ENCODE data around the gene CD7. TPM values are rescaled to one million over a fixed set of nuclear protein-coding genes. Genes with fewer than 3 reads are reported as not detected.

The CD7 gene
- total RNA-seq, 2 donors from 2014 or later: 0.55 to 0.80 TPM

GRCh38 chr17:82269882-82270500 lies 47.4 kb downstream of the CD7 start:
- 94 to 98% methylated on average over 12 to 13 of the region's 13 CpGs for WGBS, 2 experiments (ENCODE audit: insufficient coverage in 1 of 2, insufficient read length in 1 of 2)
- Histone ChIP-seq H3K27ac (ENCODE audit: low read depth, low read length) (no peak overlapping the region), H3K9me3 (ENCODE audit: control insufficient read depth, low read length) (no peaks in the 10 kb centered on the region), H3K4me1 (ENCODE audit: control insufficient read depth, insufficient read depth, low read length) (peaks cover 36% of the 10 kb centered on the region), H3K4me3 (ENCODE audit: low read length) (peak overlapping the region; percentile 96), H3K27me3 (ENCODE audit: control insufficient read depth, insufficient read depth, low read length, poor library complexity, severe bottlenecking) (no peaks in the 10 kb centered on the region), H3K36me3 (ENCODE audit: control insufficient read depth, insufficient read depth, low read length) (peaks cover 71% of the 10 kb centered on the region), H3K9ac (ENCODE audit: extremely low read depth, low read length, poor library complexity, severe bottlenecking) (no peak overlapping the region)
- no peak for DNase-seq
- Mint-ChIP-seq H3K4me3 (peak overlapping the region; percentile 29), H3K27ac (peak overlapping the region; percentile 52), H3K4me1 (peaks cover 41% of the 10 kb centered on the region), H3K9me3 (no peaks in the 10 kb centered on the region), H3K27me3 (ENCODE audit: insufficient read depth) (peaks cover 10% of the 10 kb centered on the region), H3K36me3 (ENCODE audit: low read depth) (peaks cover 67% of the 10 kb centered on the region)
- TF ChIP-seq CTCF (conservative IDR thresholded peaks at IDR 0.05): no peak

- Mint-ChIP-seq H3K4me3 (no peak overlapping the region), H3K27me3 (ENCODE audit: insufficient read depth) (peaks cover 4% of the 10 kb centered on the region), H3K4me1 (peaks cover 41% of the 10 kb centered on the region), H3K9me3 (no peaks in the 10 kb centered on the region), H3K27ac (peak overlapping the region; percentile 64), H3K36me3 (ENCODE audit: low read depth) (peaks cover 73% of the 10 kb centered on the region)
- H3K36me3 ChIP-seq (ENCODE audit: control insufficient read depth, insufficient read depth, low read length): peaks cover 73% of the 10 kb centered on the region
- TF ChIP-seq CTCF (conservative IDR thresholded peaks at IDR 0.05): no peak
- H3K27ac ChIP-seq (ENCODE audit: low read depth, low read length): no peak overlapping the region
- no peak overlapping the region for H3K9ac ChIP-seq (ENCODE audit: extremely low read depth, low read length, poor library complexity, severe bottlenecking)
- H3K27me3 ChIP-seq (ENCODE audit: control insufficient read depth, insufficient read depth, low read length, poor library complexity, severe bottlenecking): no peaks in the 10 kb centered on the region
- DNase-seq: no peak
- H3K4me3 ChIP-seq (ENCODE audit: low read length): no peak overlapping the region
- peaks cover 36% of the 10 kb centered on the region for H3K4me1 ChIP-seq (ENCODE audit: control insufficient read depth, insufficient read depth, low read length)
- no peaks in the 10 kb centered on the region for H3K9me3 ChIP-seq (ENCODE audit: control insufficient read depth, low read length)
- 89 to 98% methylated on average over 10 of the region's 10 CpGs for WGBS, 2 experiments (ENCODE audit: insufficient coverage in 1 of 2, insufficient read length in 1 of 2)
Measured at GRCh38 chr17:82269138-82269881, 48.1 kb downstream of the CD7 start.

DNA sequence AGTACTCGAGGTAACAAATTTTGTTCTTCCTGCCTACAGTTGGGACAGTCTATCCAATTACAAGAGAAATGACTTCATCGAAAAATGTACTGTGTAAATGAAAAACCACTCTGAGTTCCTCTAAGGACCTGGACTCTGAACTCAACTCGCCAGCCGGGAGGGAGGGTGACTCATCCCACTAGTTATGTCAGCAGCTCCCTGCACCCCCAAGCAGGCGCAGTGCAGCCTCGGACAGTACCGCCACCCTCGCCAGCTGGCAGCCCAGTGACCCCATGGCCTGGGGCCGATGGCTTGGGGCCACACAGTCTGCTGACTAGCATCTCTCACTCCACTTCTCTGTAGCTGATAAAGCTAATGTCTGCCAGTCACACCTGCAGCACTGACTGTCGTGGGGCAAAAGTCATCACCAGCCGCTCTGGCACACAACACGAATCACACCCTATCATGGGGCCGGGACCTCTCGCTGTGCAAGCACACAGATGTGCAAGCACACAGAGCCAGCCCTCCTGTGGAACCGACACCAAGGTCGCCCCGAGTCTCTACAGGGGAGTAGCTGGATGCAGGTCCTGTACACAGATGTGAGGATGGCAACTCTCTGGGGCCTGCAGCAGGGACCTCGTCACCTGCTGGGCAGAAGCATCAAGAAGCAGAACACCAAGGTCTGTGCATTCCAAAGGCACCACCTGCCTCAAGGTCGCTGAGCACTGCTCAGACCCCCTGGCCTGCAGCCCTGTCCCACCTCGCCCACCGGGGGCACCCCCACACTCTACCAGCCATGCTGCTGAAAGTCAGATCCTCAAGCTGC lies 49.6 kb downstream of the CD7 start:
- DNase-seq: no peak
- peak; percentile 38 for TF ChIP-seq CTCF (conservative IDR thresholded peaks at IDR 0.05)
- H3K27me3 Mint-ChIP-seq (ENCODE audit: insufficient read depth): no peaks in the 10 kb centered on the region
- no peaks in the 10 kb centered on the region for H3K9me3 Mint-ChIP-seq
- H3K4me1 Mint-ChIP-seq: peaks cover 41% of the 10 kb centered on the region
- H3K27me3 ChIP-seq (ENCODE audit: control insufficient read depth, insufficient read depth, low read length, poor library complexity, severe bottlenecking): no peaks in the 10 kb centered on the region
- 92 to 94% methylated on average over 13 to 21 of the region's 21 CpGs for WGBS, 2 experiments (ENCODE audit: insufficient coverage in 1 of 2, insufficient read length in 1 of 2)
- H3K4me1 ChIP-seq (ENCODE audit: control insufficient read depth, insufficient read depth, low read length): peaks cover 30% of the 10 kb centered on the region
- no peaks in the 10 kb centered on the region for H3K9me3 ChIP-seq (ENCODE audit: control insufficient read depth, low read length)
- no peak overlapping the region for H3K4me3 ChIP-seq (ENCODE audit: low read length)
- peaks cover 89% of the 10 kb centered on the region for H3K36me3 ChIP-seq (ENCODE audit: control insufficient read depth, insufficient read depth, low read length)
- H3K27ac ChIP-seq (ENCODE audit: low read depth, low read length): no peak overlapping the region
- peak overlapping the region; percentile 74 for H3K27ac Mint-ChIP-seq
- peaks cover 86% of the 10 kb centered on the region for H3K36me3 Mint-ChIP-seq (ENCODE audit: low read depth)
- H3K4me3 Mint-ChIP-seq: no peak overlapping the region
- H3K9ac ChIP-seq (ENCODE audit: extremely low read depth, low read length, poor library complexity, severe bottlenecking): no peak overlapping the region
